Measurements from ENCODE around the gene PLCB4.

- TF ChIP-seq, protein P1, sequence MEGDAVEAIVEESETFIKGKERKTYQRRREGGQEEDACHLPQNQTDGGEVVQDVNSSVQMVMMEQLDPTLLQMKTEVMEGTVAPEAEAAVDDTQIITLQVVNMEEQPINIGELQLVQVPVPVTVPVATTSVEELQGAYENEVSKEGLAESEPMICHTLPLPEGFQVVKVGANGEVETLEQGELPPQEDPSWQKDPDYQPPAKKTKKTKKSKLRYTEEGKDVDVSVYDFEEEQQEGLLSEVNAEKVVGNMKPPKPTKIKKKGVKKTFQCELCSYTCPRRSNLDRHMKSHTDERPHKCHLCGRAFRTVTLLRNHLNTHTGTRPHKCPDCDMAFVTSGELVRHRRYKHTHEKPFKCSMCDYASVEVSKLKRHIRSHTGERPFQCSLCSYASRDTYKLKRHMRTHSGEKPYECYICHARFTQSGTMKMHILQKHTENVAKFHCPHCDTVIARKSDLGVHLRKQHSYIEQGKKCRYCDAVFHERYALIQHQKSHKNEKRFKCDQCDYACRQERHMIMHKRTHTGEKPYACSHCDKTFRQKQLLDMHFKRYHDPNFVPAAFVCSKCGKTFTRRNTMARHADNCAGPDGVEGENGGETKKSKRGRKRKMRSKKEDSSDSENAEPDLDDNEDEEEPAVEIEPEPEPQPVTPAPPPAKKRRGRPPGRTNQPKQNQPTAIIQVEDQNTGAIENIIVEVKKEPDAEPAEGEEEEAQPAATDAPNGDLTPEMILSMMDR (optimal IDR thresholded peaks at IDR 0.05 in 1 of 3, IDR thresholded peaks at IDR 0.05 in 1 of 3, conservative IDR thresholded peaks at IDR 0.05 in 1 of 3; ENCODE audit: extremely low read depth in 1 of 3, insufficient read depth in 2 of 3, low read length in 3 of 3): no peak
- TF ChIP-seq EZH2 (IDR thresholded peaks at IDR 0.05; ENCODE audit: low read length): no peak
Measured at GRCh38 chr20:9342651-9343050, 273.8 kb downstream of the PLCB4 start.
